GM12872 (cell line): ENCODE data around the gene MAST3.

Experiments used
- CTCF ChIP-seq: IDR thresholded peaks from 3 replicates; pipeline ENCODE4 v1.5.1; 2011; ENCODE audit warnings: low read depth, mild to moderate bottlenecking, low read length, moderate library complexity; ENCODE audit not compliant: insufficient read depth

Gene MAST3

GRCh38 chr19:18152817-18153555 lies 55.4 kb downstream of the MAST3 start, which contains the start of gene PIK3R2:
TSS of gene PIK3R2 (plus strand) at chr19:18153163. CDS start at chr19:18155880, 2,717 bp downstream.
- TF ChIP-seq CTCF, result no peak

GRCh38 chr19:18153556-18154134 lies 56.1 kb downstream of the MAST3 start:
- no peak for TF ChIP-seq CTCF

- TF ChIP-seq CTCF, result no peak
These were observed 57.8 kb downstream of the MAST3 start for GRCh38 chr19:18155095-18156087.

- no peak for TF ChIP-seq CTCF
These were observed 58.7 kb downstream of the MAST3 start for GRCh38 chr19:18156268-18156667.

- TF ChIP-seq CTCF, result no peak
These were observed 59.4 kb downstream of the MAST3 start for GRCh38 chr19:18156841-18157464.

- TF ChIP-seq CTCF, result no peak
These were observed 60.0 kb downstream of the MAST3 start for GRCh38 chr19:18157465-18158063.
